HG03139 (cell line): Measurements from ENCODE around the gene DAPP1.
"Not testable (repeated sequence)": the region's sequence is repeated elsewhere in the genome, so short reads cannot be mapped to it uniquely, and the experiment has no call there.

Experiments
- ATAC-seq: cut with Tn5 transposase; IDR thresholded peaks from one replicate; pipeline ENCODE4 v1.9.1; 2021; ENCODE audit not compliant: unreplicated experiment

DAPP1 gene

DNA sequence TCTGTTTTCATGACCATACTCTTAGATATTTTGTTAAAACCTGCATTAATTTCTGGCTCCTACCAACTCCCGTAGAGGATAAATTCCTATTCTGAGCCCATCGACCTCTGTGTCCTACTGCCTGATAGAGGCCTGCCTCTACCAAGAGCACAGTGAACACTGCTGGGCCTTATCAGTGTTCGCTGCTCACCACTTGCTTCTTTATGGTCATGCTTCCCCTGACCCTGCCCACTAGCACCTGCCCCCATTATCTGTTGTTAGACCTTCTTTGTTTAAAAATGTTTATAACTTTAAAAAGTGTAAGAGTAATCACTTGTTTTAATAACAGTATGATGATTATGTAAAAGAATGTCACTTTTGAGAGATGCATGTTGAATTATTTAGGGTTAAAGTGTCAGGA, 6.1 kb downstream of the DAPP1 start:
- ATAC-seq = no peak

DNA sequence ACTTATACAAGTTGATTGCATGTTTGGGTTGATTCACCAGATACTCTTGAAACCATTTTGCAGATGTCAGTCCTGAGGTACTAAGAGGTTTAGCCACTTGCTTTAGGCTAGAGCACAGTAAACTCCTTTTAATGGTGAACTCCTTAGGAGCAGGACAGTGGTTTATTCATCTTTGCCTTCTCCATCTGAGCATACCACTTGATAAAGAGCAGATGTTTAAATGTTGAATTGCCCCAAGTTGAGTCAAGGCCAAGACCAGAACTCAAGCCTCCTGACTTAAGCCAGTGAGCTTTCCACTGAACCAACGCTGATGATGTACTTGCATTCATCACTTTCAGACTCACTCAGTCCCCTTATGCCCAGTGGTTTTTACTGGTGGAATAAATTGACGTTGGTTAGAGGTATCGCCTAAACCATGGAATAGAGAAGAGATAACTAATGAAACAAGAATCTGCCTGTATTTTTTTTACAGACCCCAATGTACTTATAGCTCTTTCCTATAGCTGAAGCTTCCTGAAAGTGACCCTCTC, 7.5 kb downstream of the DAPP1 start:
- no peak for ATAC-seq

DNA sequence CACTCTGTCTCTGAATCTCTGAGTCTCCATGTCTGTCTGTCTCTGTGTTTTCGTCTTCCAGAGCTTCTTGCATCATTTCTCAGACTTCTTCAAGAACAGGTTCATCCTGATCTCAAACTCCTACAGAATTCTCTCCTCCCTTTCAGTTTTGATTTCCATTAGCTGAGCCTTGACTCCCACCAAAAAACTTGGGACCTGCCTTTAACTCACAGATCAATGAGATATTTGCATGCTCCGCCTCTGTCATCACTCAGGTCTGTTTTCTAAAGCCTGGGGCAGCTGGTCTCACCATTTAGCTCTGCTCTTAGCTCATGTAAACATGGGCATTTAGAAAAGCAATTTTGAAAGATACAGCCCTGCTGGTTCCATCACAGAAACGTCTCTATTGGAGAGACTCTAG, 8.6 kb downstream of the DAPP1 start:
- ATAC-seq = no peak

DNA sequence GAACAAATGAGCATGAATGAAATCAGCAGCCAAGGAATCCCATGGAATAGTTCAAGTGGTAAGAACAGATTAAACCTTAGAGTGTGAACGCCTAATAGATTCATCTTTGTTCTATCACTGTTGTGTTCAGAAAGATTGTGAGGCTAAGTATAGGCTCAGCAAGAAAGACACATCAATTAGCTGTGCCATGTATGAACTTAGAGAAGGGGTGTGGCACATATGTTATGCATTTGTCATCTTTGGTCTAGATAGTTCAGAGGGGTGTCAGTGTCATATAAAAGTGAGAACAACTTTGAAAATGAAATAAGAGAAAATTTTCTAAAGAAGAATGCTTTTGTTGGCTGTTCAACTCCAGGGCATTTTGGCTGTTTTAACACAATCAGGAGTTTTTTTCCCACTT, 9.4 kb downstream of the DAPP1 start:
- no peak for ATAC-seq

DNA sequence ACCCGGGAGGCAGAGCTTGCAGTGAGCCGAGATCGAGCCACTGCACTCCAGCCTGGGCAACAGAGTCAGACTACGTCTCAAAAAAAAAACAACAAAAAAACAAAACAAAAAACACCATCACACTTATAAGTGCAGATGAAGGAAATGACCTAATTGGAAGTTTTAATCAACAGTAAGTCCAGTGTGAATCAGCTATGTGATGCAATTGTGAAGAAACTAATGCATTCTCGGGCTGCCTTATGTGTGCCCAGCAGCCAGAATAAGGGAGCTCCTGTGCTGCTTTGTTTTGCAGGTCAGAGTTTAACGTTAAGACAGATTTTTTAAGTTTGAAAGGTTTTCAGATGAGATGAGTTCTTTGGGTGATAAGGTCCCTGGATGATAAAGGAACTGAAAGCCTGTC, 10.8 kb downstream of the DAPP1 start:
- no peak for ATAC-seq

DNA sequence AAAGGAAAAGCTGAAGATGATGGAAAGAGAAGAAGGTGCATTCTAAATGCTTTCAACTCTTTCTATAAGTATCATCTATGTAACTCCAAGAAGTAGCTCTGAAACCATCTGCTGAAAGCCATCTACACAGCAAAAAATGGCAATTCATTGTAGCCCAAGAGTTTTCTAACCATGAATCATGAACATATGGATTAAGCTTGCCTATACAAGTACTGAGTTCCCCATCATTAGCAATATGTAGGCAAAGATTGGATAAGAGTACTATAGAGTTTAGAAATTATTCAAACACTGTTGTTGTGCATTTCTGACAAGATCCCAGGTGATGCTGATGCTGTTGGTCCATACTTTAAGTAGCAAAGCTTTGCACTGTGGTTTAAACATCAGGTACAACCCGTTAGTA, 11.2 kb downstream of the DAPP1 start:
- no peak for ATAC-seq

DNA sequence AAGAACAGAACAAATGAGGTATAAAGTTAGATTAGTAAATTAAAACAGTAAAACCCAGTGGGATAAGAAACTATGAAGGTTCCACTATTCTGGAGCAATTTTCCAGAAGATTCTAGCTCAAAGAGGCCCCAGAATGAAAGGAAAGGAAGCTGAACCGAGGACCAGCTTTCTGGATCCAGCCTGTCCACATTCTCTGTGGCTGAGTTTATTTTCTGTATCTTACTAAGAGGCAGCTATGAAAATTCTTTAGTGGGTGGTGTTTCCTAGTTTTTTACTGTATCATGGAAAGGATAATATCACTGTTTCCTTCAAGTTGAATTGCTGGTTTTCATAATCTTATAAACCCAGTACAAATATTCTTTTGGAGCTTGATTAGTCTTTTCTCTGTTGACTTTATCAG, 11.8 kb downstream of the DAPP1 start:
- no peak for ATAC-seq

DNA sequence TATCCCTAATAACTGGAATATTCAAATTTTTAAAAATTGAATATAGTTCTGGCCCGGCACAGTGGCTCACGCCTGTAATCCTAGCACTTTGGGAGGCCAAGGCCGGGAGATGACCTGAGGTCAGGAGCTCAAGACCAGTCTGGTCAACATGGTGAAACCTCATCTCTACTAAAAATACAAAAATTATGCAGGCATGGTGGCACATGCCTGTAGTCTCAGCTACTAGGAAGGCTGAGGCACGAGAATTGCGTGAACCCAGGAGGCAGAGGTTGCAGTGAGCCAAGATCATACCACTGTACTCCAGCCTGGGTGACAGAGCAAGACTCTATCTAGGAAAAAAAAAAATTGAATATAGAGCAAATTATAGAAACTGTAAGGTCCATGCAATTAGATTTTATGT, 13.4 kb downstream of the DAPP1 start:
- not testable (repeated sequence) for ATAC-seq

DNA sequence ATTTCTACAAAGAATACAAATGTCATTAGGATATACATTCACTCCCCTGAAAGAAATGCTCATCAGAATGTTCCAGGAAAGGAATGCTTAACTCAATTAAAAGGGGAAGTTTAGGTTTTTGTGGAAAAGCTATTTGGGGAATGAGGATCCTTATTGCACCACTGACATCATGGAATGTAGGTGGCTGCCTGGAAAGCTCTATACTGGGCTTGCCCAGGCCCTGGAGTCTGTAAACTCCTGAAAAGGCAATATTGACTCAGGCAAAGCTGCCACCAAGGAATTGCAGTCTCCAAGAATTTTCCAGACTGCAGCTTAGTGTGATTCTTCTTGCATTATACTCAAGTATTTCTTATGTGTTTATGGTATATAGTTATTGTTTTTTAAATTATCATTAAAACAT, 15.7 kb downstream of the DAPP1 start:
- ATAC-seq = no peak

DNA sequence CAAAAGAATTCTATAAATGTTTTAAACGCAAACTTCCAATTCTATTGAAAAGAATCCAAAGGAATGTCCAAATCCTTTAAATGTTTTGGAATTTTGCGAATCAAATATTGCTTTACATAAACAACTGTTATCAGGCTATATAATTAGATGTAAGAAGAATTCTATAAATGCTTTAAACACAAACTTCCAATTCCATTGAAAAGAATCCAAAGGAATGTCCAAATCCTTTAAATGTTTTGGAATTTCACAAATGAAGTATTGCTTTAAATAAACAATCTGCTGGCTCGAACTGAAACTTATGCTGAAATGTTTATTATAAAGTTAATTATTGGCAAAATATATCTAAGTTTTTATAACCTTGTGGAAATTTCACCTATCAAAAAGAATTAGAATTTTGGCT, 16.1 kb downstream of the DAPP1 start:
- no peak for ATAC-seq

DNA sequence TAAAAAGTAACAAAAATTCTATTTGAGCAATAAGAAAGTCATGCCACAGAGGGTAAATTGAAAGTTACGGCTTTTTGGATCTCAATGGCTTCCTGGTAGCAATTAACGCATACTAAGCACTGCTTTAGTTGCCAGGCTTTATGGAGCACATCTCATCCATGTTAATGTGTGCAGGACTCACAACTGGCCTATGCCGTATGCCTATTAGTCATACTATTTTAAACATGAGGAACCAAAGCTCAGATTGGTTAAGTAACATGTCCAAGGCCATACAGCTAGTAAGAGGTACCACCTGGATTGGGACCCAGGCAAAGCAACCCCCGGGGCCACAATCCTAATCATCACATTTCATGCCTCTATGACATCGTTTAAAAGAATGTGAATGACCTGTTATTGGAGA, 17.1 kb downstream of the DAPP1 start:
- no peak for ATAC-seq

DNA sequence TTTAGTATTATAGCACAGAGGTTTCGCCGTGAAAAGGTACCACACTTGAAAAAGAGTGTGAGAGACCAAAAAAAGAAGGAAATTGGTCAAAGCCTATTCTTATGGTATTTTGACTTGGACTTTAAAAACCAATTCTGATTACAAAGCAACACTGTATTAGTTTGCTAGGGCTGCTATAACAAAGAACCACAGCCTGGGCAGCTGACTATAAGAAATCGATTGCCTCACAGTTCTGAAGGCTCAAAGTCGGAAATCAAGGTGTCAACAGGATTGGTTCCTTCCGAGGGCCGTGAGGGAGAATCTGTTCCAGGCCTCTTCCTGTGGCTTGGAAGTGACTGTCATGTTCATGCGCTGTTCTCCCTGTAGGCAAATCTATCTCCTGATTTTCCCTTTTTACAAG, 17.9 kb downstream of the DAPP1 start:
- ATAC-seq = no peak

DNA sequence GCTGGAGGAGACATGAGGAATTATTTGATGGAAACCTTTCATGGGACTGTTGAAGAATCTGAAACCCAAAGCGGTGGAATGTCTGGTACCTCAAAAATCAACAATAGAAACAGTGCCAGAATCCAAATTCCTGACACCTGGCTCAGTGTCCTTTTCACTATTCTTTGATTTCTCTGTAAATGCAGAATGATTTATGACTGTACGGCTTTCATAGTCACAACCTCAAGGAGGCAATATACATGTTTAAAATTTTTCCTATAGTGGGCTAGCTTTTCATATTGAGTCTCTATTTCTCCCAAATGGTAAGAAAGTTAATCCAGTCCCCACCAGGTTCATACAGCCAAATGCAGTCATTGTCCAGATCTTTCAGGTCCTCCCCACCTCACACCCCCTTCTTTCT, 19.3 kb downstream of the DAPP1 start:
- no peak for ATAC-seq

DNA sequence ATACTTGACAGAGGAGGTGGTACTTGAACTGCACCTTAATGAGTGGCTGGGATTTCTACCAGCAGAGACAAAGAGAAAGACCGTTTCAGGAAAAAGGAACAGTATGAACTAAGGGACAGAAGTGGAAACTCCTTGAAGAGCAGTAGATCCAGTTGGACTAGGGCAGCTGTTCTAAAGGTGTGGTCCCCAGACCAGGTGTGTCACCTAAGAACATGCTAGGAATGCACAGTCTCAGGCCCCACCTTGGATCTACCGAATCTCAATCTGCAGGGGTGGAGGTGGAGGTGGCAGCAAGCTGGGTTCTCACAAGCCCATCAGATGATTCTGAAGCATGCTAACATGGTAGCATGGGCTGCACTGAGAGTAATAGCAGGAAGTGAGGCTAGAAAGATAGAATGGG, 22.3 kb downstream of the DAPP1 start:
- ATAC-seq = no peak

DNA sequence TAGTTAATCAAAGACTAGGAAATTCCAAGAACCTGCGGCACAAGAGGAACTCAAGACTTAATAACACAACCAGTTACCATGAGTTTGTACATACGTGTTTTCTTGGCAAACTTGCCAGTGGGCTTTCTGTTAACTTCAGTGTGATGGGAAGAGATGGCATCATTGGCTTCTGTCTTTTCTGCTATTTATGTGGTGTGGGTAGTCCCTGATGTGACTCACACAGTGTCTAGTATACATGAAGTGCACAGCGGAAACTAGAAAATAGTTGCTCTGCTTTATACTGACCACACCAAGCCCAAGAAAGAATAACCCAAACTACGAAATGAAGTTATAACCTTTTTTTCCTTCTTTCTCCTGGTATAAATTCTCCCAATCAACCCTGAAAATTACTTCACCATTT, 24.5 kb downstream of the DAPP1 start:
- ATAC-seq = no peak

DNA sequence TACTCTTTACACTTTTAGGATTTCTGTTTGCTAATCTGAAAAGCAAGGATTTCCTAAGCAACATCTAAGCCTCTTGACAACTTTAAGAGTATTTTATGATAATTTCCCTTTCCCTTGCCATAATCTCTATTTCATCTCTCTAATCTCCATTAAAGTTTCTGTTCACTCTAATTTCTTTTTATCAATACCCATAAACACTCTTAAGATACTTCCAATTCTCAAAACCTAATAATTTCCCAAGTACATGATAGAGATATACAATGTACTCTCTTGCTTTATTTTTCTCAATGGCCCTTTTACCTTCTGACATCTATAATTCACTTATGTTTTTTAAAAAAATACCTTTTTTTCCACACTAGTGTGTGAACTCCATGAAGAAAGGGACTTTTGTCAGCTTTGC, 26.8 kb downstream of the DAPP1 start:
- no peak for ATAC-seq

DNA sequence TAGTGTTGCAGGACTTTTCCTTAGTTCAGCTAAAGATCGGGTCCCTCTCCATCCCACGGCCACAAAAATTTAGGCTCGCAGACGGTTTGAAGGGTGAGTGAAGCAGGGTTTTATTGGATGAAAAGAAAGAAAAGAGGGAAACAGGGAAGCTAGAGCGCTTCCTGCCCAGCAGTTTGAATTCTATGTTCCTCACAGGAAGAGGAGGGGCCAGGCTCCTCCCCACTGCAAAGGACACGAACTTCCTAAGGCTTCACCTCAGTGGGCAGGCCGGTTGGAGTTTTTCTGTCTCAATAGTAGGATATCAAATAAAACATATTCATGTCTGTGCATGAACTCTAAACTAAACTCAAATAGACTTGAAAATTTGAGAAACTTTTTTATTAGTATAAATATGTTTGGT, 27.4 kb downstream of the DAPP1 start:
- ATAC-seq = no peak

DNA sequence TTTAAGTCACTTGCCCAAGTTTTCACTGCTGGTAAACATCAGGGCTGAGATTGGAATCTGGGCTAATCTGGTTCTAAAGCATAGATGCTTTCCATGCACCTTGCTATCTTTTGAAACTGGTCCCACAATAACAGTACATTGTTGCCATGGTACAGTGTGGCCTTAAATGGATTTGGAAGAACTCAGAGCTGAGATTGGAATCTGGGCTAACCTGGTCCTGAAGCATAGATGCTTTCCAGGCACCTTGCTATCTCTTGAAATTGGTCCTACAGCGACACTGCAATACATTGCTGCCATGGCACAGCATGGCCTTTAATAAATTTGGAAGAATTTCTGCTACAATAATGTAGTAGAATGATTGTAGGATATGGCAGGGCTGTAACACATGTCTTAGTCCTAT, 28.6 kb downstream of the DAPP1 start:
- no peak for ATAC-seq

DNA sequence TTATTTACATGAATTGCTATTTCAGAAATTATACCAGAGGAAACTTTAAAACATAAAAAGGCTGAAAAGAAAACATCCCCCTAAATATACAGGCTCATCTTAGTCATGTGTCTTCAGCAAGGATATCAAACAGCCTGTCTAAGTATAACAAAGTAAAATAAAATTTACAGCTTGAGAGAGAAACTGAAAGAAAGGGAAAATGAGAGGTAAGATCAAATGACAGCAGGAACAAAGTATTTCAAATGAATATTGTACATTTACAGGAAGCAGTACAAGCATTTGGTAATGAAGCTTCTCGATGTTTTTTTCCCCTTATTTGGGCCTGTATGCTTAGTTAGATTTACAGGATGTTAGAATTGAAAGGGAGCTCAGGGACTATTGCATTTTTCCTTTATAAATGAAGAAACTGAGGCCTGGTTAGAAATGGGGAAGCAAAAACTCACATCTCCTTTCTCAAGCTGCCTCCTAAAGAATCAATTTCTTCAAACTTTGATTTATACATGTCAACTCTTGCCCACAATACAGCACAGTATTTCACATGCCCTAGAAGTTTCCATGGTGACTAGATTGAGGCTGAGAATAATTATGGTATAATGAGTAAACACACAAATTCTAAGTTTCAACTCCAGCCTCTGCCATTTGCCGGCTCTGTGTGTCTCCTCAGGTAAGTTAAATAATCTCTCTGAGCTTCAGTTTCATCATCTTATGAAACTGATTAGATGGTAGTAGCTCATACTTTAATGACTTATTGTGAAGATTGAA, 29.3 kb downstream of the DAPP1 start:
- no peak for ATAC-seq

DNA sequence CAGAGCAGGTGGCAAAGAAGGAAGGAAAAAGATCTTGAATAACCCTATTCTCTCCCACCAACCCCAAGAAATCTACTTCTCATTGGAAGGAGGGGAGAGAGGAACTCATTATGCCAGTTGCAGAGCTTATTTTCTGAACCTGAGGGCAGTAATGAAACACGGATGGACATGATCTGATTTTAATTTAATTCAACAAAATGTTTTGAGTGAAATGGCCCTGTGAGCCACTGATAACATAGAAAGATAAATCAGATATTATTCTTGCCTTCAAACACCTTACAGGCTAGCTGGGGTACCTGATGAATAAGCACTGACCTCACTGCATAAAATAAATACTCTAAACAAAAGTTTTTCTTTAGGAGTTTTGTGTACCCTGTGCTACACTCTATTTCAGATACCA, 30.3 kb downstream of the DAPP1 start:
- ATAC-seq = no peak

DNA sequence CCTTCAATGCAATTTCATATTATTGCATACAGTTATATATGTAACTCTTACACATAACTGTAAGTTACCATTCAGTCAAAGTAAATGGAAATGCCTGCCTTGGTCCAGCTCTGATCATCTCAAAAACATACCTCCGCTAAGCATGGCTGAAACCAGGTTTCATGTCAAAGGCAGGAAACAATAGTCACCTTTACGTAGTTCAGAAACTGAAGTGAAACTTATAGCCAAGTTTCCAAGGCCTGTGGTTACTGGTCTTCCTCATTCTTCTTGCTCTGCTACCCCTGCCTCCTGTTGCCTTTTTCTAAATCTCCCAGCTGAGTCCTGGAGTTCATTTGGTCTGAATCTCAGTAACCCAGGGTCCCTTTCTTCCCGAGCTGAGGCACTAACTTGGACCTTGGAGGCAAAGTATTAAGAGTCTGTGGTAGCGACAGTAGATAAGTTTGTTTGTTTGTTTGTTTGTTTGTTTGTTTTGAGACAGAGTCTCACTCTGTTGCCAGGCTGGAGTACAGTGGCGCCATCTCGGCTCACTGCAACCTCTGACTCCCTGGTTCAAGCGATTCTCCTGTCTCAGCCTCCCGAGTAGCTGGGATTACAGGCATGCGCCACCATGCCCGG, 30.8 kb downstream of the DAPP1 start:
- ATAC-seq = peak; percentile 68

DNA sequence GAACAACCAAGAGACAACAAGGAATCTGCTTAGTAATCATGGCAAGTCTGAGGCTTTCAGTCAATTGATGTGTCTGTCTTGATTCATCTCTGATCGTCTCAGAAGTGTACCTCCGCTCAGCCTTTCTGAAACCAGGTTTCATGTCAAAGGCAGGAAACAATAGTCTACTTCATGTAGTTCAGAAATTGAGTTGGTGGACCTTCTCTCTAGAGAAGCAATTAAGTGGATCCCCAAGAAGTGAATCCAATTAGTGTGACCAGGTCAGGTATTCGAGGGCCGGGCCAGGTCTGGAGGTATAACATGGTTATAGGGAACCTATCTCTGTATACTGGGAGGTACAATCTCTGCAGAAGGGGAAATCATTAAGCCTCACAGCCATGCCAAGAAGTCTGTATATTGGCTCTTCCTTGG, 32.0 kb downstream of the DAPP1 start:
- peak; percentile 32 for ATAC-seq
